DND-41 (cell line): ENCODE data around the gene ACTL6B.

Experiments
- ATAC-seq: fragments of 200-7000 bp; cut with Tn5 transposase; 3 replicates; pipeline ENCODE4 v1.9.1; 2021; ENCODE audit warnings: low read depth; ENCODE audit not compliant: insufficient read depth
- DNase-seq: peaks from one replicate; pipeline ENCODE4 v3.0.0-alpha.2; 2020
- H2AFZ ChIP-seq: 2 replicates; pipeline ENCODE4 v1.6.0; 2012; ENCODE audit warnings: low read depth, low read length
- H3K27ac ChIP-seq: 2 replicates; pipeline ENCODE4 v1.5.1; 2012; ENCODE audit warnings: low read length, inconsistent platforms
- H3K27me3 ChIP-seq: fragments of 200-600 bp; sonication (generic); 2 replicates; pipeline ENCODE4 v1.6.0; 2012; ENCODE audit warnings: low read length, mild to moderate bottlenecking, inconsistent platforms; ENCODE audit not compliant: insufficient read depth, poor library complexity
- H3K36me3 ChIP-seq: 2 replicates; pipeline ENCODE4 v1.5.1; 2012; ENCODE audit warnings: low read length, inconsistent platforms; ENCODE audit not compliant: insufficient read depth
- H3K4me1 ChIP-seq: 2 replicates; pipeline ENCODE4 v1.5.1; 2012; ENCODE audit warnings: mild to moderate bottlenecking, low read length; ENCODE audit not compliant: insufficient read depth
- H3K4me2 ChIP-seq: 2 replicates; pipeline ENCODE4 v1.6.0; 2012; ENCODE audit warnings: mild to moderate bottlenecking, moderate library complexity, low read length, inconsistent platforms; ENCODE audit not compliant: insufficient read depth
- H3K4me3 ChIP-seq, 2 experiments: fragments of 200-600 bp in 1 of 2; shearing (Covaris generic) in 1 of 2; 2 replicates each; pipeline ENCODE4 v1.5.1; 2012 to 2016; ENCODE audit warnings: inconsistent platforms in 2 of 2, low read length in 2 of 2, mild to moderate bottlenecking in 2 of 2, low read depth in 1 of 2, moderate library complexity in 1 of 2
- H3K79me2 ChIP-seq: 2 replicates; pipeline ENCODE4 v1.6.0; 2012; ENCODE audit warnings: low read length, inconsistent platforms; ENCODE audit not compliant: insufficient read depth
- H3K9ac ChIP-seq: 2 replicates; pipeline ENCODE4 v1.6.0; 2012; ENCODE audit warnings: low read depth, mild to moderate bottlenecking, inconsistent platforms, low read length, moderate library complexity
- H3K9me3 ChIP-seq: 2 replicates; pipeline ENCODE4 v1.5.1; 2012; ENCODE audit warnings: low read length, moderate library complexity, mild to moderate bottlenecking, inconsistent platforms; ENCODE audit not compliant: insufficient read depth, severe bottlenecking
- H4K20me1 ChIP-seq: 2 replicates; pipeline ENCODE4 v1.6.0; 2012; ENCODE audit warnings: low read length; ENCODE audit not compliant: insufficient read depth
- EZH2 ChIP-seq: IDR thresholded peaks from 3 replicates; pipeline ENCODE4 v1.6.1; 2012; ENCODE audit warnings: borderline replicate concordance, low read depth, mild to moderate bottlenecking, moderate library complexity, low read length, inconsistent platforms; ENCODE audit not compliant: severe bottlenecking
- TF ChIP-seq, protein P1 (sequence below): IDR thresholded peaks from 2 replicates; pipeline ENCODE4 v1.5.1; 2012; ENCODE audit warnings: borderline replicate concordance, low read length, moderate library complexity, mild to moderate bottlenecking; ENCODE audit not compliant: poor library complexity, severe bottlenecking; ENCODE audit errors: extremely low read depth

Gene ACTL6B

DNA sequence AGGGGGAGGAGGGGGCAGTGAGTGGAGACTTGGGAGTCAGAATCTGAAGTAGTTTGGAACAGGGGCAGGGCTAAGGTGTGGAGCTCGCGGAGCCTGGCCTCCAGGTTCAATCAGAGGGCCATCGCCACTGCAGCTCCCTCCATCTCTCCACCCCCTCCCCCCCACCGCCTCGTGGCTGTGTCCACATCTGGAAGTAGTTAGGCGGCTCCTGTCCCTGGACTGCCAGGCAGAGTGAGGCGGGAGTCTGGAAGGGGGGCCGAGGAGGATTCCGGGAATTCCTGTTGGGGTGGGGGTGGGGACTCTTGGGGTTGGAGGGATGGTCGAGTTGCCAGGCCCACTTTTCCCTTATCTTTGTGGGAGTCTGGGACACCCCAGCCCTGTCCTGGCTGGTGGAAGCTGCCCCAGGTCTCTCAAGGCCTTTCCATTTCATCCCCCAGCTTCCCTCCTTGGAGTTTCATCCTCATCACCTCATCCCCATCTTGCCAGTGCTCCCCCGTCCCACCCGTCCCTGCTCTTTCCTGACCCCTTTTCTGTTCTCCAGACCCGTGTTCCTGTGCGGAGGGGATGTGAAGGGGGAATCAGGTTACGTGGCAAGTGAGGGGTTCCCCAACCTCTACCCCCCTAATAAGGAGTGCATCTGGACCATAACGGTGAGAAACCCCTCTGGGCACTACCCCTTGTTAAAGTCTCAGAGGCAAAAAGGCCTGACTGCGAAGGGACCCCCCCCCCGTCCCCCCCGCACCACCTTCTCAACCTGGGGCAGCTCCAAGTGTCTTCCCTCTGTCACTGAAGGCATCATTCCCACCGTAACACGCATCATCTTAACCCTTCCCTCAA lies 53.1 kb downstream of the ACTL6B start:
- no peak for ATAC-seq
- H4K20me1 ChIP-seq = no peaks in the 10 kb centered on the region; the same call in 1 of the 2 replicates
- no peaks in the 10 kb centered on the region for H3K9me3 ChIP-seq
- TF ChIP-seq EZH2 = no peak
- TF ChIP-seq, protein P1, sequence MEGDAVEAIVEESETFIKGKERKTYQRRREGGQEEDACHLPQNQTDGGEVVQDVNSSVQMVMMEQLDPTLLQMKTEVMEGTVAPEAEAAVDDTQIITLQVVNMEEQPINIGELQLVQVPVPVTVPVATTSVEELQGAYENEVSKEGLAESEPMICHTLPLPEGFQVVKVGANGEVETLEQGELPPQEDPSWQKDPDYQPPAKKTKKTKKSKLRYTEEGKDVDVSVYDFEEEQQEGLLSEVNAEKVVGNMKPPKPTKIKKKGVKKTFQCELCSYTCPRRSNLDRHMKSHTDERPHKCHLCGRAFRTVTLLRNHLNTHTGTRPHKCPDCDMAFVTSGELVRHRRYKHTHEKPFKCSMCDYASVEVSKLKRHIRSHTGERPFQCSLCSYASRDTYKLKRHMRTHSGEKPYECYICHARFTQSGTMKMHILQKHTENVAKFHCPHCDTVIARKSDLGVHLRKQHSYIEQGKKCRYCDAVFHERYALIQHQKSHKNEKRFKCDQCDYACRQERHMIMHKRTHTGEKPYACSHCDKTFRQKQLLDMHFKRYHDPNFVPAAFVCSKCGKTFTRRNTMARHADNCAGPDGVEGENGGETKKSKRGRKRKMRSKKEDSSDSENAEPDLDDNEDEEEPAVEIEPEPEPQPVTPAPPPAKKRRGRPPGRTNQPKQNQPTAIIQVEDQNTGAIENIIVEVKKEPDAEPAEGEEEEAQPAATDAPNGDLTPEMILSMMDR = no peak
- H3K4me3 ChIP-seq = peak overlapping the region in 1 of 2 experiments; percentile 80; a peak in 3 of 4 replicates
- peak overlapping the region; percentile 90 for H2AFZ ChIP-seq
- no peaks in the 10 kb centered on the region for H3K79me2 ChIP-seq
- peaks cover 30% of the 10 kb centered on the region for H3K4me1 ChIP-seq
- peak overlapping the region; percentile 94 for H3K4me2 ChIP-seq
- peak overlapping the region; percentile 70 for H3K27ac ChIP-seq
- peaks cover 5% of the 10 kb centered on the region; the same call in 1 of the 2 replicates for H3K36me3 ChIP-seq
- H3K27me3 ChIP-seq = no peaks in the 10 kb centered on the region
- no peak for DNase-seq
- H3K9ac ChIP-seq = peak overlapping the region; percentile 64

DNA sequence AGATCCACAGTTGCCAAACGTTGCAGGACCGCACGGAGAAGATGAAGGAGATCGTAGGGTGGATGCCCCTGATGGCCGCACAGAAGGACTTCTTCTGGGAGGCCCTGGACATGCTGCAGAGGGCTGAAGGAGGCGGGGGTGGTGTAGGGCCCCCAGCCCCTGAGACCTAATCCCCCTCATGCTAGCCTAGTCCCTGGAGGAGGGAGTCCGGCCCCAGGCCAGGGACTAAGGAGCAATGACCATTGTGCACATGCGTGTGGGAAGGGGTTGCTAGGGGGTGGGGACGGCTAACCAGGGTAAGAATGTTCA lies 55.6 kb downstream of the ACTL6B start:
- TF ChIP-seq, protein P1 = no peak
- no peak for TF ChIP-seq EZH2
- DNase-seq = no peak
- Histone ChIP-seq H3K27me3 (no peaks in the 10 kb centered on the region), H3K4me3 (no peak overlapping the region), H3K79me2 (no peaks in the 10 kb centered on the region), H3K27ac (no peak overlapping the region), H4K20me1 (no peaks in the 10 kb centered on the region), H2AFZ (no peak overlapping the region), H3K9me3 (no peaks in the 10 kb centered on the region), H3K4me2 (no peak overlapping the region), H3K36me3 (no peaks in the 10 kb centered on the region), H3K4me1 (peaks cover 30% of the 10 kb centered on the region), H3K9ac (no peak overlapping the region)
- no peak for ATAC-seq

DNA sequence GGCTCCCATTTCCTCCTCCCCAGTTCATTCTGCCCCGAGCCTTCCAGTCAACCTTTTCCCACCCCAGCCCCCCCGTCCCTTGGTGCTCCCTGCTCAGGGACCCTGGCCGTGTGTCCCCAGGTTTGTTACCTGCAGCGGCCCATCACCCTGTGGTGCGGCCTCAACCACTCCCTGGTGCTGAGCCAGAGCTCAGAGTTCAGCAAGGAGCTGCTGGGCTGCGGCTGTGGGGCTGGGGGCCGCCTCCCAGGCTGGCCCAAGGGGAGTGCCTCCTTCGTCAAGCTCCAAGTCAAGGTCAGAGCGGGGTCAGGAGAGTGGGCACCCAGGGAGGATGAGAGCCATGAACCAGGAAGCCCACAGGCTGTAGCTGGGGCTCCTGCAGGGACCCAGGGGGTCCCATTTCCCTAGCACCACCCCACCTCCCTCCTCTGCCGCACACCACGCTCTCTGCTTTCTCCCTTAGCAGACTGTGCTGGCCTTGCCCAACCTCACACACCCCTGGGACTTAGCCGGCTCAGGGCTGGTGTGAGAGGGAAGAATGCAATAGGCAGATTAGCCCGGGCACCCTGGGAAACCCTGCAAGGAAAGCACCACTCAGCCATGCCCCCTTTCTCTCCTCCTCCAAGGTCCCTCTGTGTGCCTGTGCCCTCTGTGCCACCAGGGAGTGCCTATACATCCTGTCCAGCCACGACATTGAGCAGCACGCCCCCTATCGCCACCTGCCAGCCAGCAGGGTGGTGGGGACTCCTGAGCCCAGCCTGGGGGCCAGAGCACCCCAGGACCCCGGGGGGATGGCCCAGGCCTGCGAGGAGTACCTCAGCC lies 56.1 kb downstream of the ACTL6B start:
- Histone ChIP-seq H3K79me2 (no peaks in the 10 kb centered on the region), H2AFZ (no peak overlapping the region), H3K9ac (no peak overlapping the region), H3K36me3 (no peaks in the 10 kb centered on the region), H3K4me2 (no peak overlapping the region), H3K9me3 (no peaks in the 10 kb centered on the region), H3K27me3 (no peaks in the 10 kb centered on the region), H3K4me1 (peaks cover 27% of the 10 kb centered on the region), H3K4me3 (no peak overlapping the region), H3K27ac (no peak overlapping the region), H4K20me1 (no peaks in the 10 kb centered on the region)
- ATAC-seq (no peak), DNase-seq (no peak)
- TF ChIP-seq, protein P1 = no peak
- TF ChIP-seq EZH2 = no peak
